Smooth muscle cell (in vitro differentiated cells): ENCODE measurements around the gene TRIM16. TPM values are rescaled to one million over a fixed set of nuclear protein-coding genes. Genes with fewer than 3 reads are reported as not detected.
"Not testable (repeated sequence)": the region's sequence is repeated elsewhere in the genome, so short reads cannot be mapped to it uniquely, and the experiment has no call there.

ENCODE experiments used
- DNase-seq: peaks from one replicate; lab custom pipeline; 2025; ENCODE audit not compliant: unreplicated experiment; lab: John Stamatoyannopoulos, UW
- H2AFZ ChIP-seq: fragments of 200-600 bp; sonication (generic); 2 replicates; pipeline ENCODE4 v1.6.0; 2016; ENCODE audit warnings: antibody characterized with exemption, low read depth, mild to moderate bottlenecking
- H3F3A ChIP-seq: fragments of 200-600 bp; sonication (generic); 2 replicates; pipeline ENCODE4 v1.6.0; 2017; ENCODE audit warnings: antibody characterized with exemption, low read depth
- H3K27ac ChIP-seq: fragments of 200-600 bp; sonication (generic); 2 replicates; pipeline ENCODE4 v1.5.1; 2016; ENCODE audit warnings: low read depth, mild to moderate bottlenecking
- H3K27me3 ChIP-seq: fragments of 200-600 bp; sonication (generic); 2 replicates; pipeline ENCODE4 v1.6.1; 2016; ENCODE audit warnings: low read depth, mild to moderate bottlenecking
- H3K36me3 ChIP-seq: fragments of 200-600 bp; sonication (generic); 2 replicates; pipeline ENCODE4 v1.5.1; 2016; ENCODE audit warnings: low read depth
- H3K4me1 ChIP-seq: fragments of 200-600 bp; sonication (generic); 2 replicates; pipeline ENCODE4 v1.5.1; 2016; ENCODE audit warnings: low read depth
- H3K4me2 ChIP-seq: fragments of 200-600 bp; sonication (generic); 2 replicates; pipeline ENCODE4 v1.6.0; 2016; ENCODE audit warnings: mild to moderate bottlenecking
- H3K4me3 ChIP-seq: fragments of 200-600 bp; sonication (generic); 2 replicates; pipeline ENCODE4 v1.5.1; 2016; ENCODE audit warnings: mild to moderate bottlenecking
- H3K79me2 ChIP-seq: fragments of 200-600 bp; sonication (generic); 2 replicates; pipeline ENCODE4 v1.6.0; 2016; ENCODE audit warnings: low read depth, mild to moderate bottlenecking
- H3K9ac ChIP-seq: fragments of 200-600 bp; sonication (generic); 2 replicates; pipeline ENCODE4 v1.6.0; 2016; ENCODE audit warnings: low read depth
- H3K9me3 ChIP-seq: fragments of 200-600 bp; sonication (generic); replicated peaks from 2 replicates; pipeline ENCODE4 v1.5.1; 2016; ENCODE audit warnings: low read depth
- H4K20me1 ChIP-seq: fragments of 200-600 bp; sonication (generic); 2 replicates; pipeline ENCODE4 v1.6.0; 2016; ENCODE audit warnings: low read depth
- CTCF ChIP-seq: fragments of 200-600 bp; sonication (generic); IDR thresholded peaks from 2 replicates; pipeline ENCODE4 v1.5.1; 2017; ENCODE audit warnings: borderline replicate concordance, mild to moderate bottlenecking, antibody characterized with exemption; ENCODE audit not compliant: insufficient read depth, poor library complexity, severe bottlenecking
- WGBS: methylation state at CpG from one replicate; pipeline ENCODE4 v1.1.7; 2016; ENCODE audit warnings: low lambda C conversion rate; 5-methylcytosine and 5-hydroxymethylcytosine counted together
- polyA plus RNA-seq: library from polyadenylated mRNA; unstranded; fragments of >200 nt; fragmentation: Nextera tagmentation; extraction: Ambion mirVana; gene quantifications from 2 replicates; pipeline ENCODE4 v1.2.1, GENCODE V29; 2016
- total RNA-seq: library from RNA; depleted of rRNA; stranded (reverse); fragments of >200 nt; gene quantifications from 2 replicates; pipeline ENCODE4 v1.2.3, GENCODE V29; 2014

Gene TRIM16
- total RNA-seq (20.7 and 27.3 TPM in 2 replicates), polyA plus RNA-seq (29.7 and 43.0 TPM in 2 replicates)

- peak; percentile 20 for TF ChIP-seq CTCF
- H3F3A ChIP-seq, H3K36me3 ChIP-seq, H3K79me2 ChIP-seq, H3K9me3 ChIP-seq, H3K4me1 ChIP-seq, H3K27me3 ChIP-seq, H4K20me1 ChIP-seq, H3K27ac ChIP-seq: not testable (repeated sequence)
- peak; percentile 18 for DNase-seq
- WGBS: 1% methylated on average over 35 of the region's 35 CpGs
- Histone ChIP-seq H2AFZ (peak within 1 kb of the TSS; percentile 94), H3K4me2 (peak within 1 kb of the TSS; percentile 87), H3K9ac (peak within 1 kb of the TSS; percentile 75), H3K4me3 (peak within 1 kb of the TSS; percentile 67)
These were observed at the start of gene TRIM16 for GRCh38 chr17:15683824-15684478. Gene TRIM16, minus strand, starts transcription at chr17:15684311. Its CDS starts 32,702 bp downstream, at chr17:15651609.

GRCh38 chr17:15733174-15733789 is 49.2 kb upstream of the TRIM16 start:
- H3K36me3 ChIP-seq, H3K4me1 ChIP-seq, H4K20me1 ChIP-seq, H3K27ac ChIP-seq, H3K9ac ChIP-seq, H3K79me2 ChIP-seq, H3K4me3 ChIP-seq, H3F3A ChIP-seq, H3K4me2 ChIP-seq, DNase-seq, H2AFZ ChIP-seq, H3K27me3 ChIP-seq, H3K9me3 ChIP-seq: not testable (repeated sequence)
- 92% methylated on average over 6 of the region's 10 CpGs for WGBS

- not testable (repeated sequence) for H3F3A ChIP-seq, H3K4me2 ChIP-seq, H3K4me3 ChIP-seq, H4K20me1 ChIP-seq, H3K79me2 ChIP-seq, H3K36me3 ChIP-seq, H2AFZ ChIP-seq, H3K9ac ChIP-seq, H3K27ac ChIP-seq, H3K27me3 ChIP-seq, DNase-seq, H3K4me1 ChIP-seq, H3K9me3 ChIP-seq
- 85% methylated on average over 9 of the region's 10 CpGs for WGBS
These were observed 47.8 kb upstream of the TRIM16 start, which contains the start of gene TBC1D26 for GRCh38 chr17:15731900-15732299. Gene TBC1D26, plus strand, starts transcription at chr17:15732283. Its CDS starts 3,066 bp downstream, at chr17:15735349.

- not testable (repeated sequence) for H3K9ac ChIP-seq, H3K4me2 ChIP-seq, H4K20me1 ChIP-seq, H3K36me3 ChIP-seq, H3K27me3 ChIP-seq, H3K4me3 ChIP-seq, H3K9me3 ChIP-seq, H2AFZ ChIP-seq, H3F3A ChIP-seq, H3K79me2 ChIP-seq, H3K4me1 ChIP-seq, H3K27ac ChIP-seq, DNase-seq
- WGBS: over 99% methylated on average over 14 of the region's 14 CpGs
These were observed 46.4 kb upstream of the TRIM16 start for GRCh38 chr17:15730535-15730934.

- not testable (repeated sequence) for DNase-seq, H3K9ac ChIP-seq
These were observed 32.8 kb upstream of the TRIM16 start for GRCh38 chr17:15716601-15717563.

GRCh38 chr17:15708879-15709278 is 24.8 kb upstream of the TRIM16 start:
- not testable (repeated sequence) for H4K20me1 ChIP-seq, H3K9ac ChIP-seq, H3K4me1 ChIP-seq, H2AFZ ChIP-seq, H3F3A ChIP-seq, DNase-seq, H3K79me2 ChIP-seq, H3K27ac ChIP-seq, H3K27me3 ChIP-seq, H3K4me2 ChIP-seq
- H3K9me3 ChIP-seq: peaks cover 43% of the 10 kb centered on the region
- peaks cover 71% of the 10 kb centered on the region for H3K36me3 ChIP-seq
- peak overlapping the region; percentile 16 for H3K4me3 ChIP-seq
- 99% methylated on average over 3 of the region's 3 CpGs for WGBS

More at GRCh38 chr17:15716601-15717563, 32.8 kb upstream of the TRIM16 start:
- Histone ChIP-seq H3K36me3 (peaks cover 33% of the 10 kb centered on the region), H3K9me3 (peaks cover 11% of the 10 kb centered on the region)
- WGBS: 97% methylated on average over 11 of the region's 11 CpGs
- not testable (repeated sequence) for H3K79me2 ChIP-seq, H4K20me1 ChIP-seq, H3K4me1 ChIP-seq, H3K4me2 ChIP-seq, H2AFZ ChIP-seq, H3K27me3 ChIP-seq, H3F3A ChIP-seq, H3K27ac ChIP-seq, H3K4me3 ChIP-seq

- H3F3A ChIP-seq, H3K9ac ChIP-seq, H3K4me2 ChIP-seq, H3K4me1 ChIP-seq, H3K27me3 ChIP-seq, H4K20me1 ChIP-seq, H3K4me3 ChIP-seq, H2AFZ ChIP-seq, DNase-seq, H3K27ac ChIP-seq: not testable (repeated sequence)
- 99% methylated on average over 29 of the region's 32 CpGs for WGBS
- Histone ChIP-seq H3K36me3 (peaks cover 45% of the 10 kb centered on the region), H3K79me2 (peaks cover 18% of the 10 kb centered on the region), H3K9me3 (peaks cover 35% of the 10 kb centered on the region)
These were observed 20.7 kb upstream of the TRIM16 start for GRCh38 chr17:15704813-15705212.
